Heart left ventricle (tissue), 16 donors: ENCODE results near the gene PACS2. TPM values are rescaled to one million over a fixed set of nuclear protein-coding genes. Genes with fewer than 3 reads are reported as not detected.

Experiments
- ATAC-seq, 4 donors: fragments of 200-7000 bp; cut with Tn5 transposase; one replicate each; pipeline ENCODE4 v1.9.1; 2020 to 2022; ENCODE audit warnings: moderate library complexity in 4 of 4, mild to moderate bottlenecking in 3 of 4, moderate number of reproducible peaks in 1 of 4
- DNase-seq, 5 donors: peaks; one replicate each; pipeline ENCODE4 v3.0.0-alpha.2; 2020
- H3K27ac ChIP-seq, 12 donors: fragments of 200-600 bp; sonication (generic) in 4 of 12; one replicate each; pipeline versions ENCODE4 v1.5.0 to v1.8.0; 2016 to 2022; ENCODE audit warnings: mild to moderate bottlenecking in 2 of 12
- H3K27me3 ChIP-seq, 9 donors: fragments of 200-600 bp; sonication (generic) in 2 of 9; one replicate each; pipeline versions ENCODE4 v1.5.1 to v1.8.0; 2016 to 2022; ENCODE audit warnings: mild to moderate bottlenecking in 3 of 9
- H3K36me3 ChIP-seq, 9 donors: fragments of 200-600 bp; sonication (generic) in 2 of 9; one replicate each; pipeline versions ENCODE4 v1.5.0 to v1.8.0; 2018 to 2022; ENCODE audit warnings: mild to moderate bottlenecking in 2 of 9
- H3K4me1 ChIP-seq, 12 donors: fragments of 200-600 bp; sonication (generic) in 4 of 12; one replicate each; pipeline versions ENCODE4 v1.5.0 to v1.8.0; 2016 to 2022; ENCODE audit warnings: mild to moderate bottlenecking in 3 of 12
- H3K4me3 ChIP-seq, 12 donors: fragments of 200-600 bp; sonication (generic) in 4 of 12; one replicate each; pipeline versions ENCODE4 v1.5.0 to v1.8.0; 2017 to 2022; ENCODE audit warnings: mild to moderate bottlenecking in 9 of 12, moderate library complexity in 4 of 12
- H3K9me3 ChIP-seq, 12 donors: fragments of 200-600 bp; sonication (generic) in 4 of 12; one replicate each; pipeline versions ENCODE4 v1.5.0 to v1.8.0; 2016 to 2022; ENCODE audit warnings: mild to moderate bottlenecking in 1 of 12
- POLR2A ChIP-seq, 2 donors: fragments of 450-650 bp; IDR thresholded peaks; one replicate each; pipeline ENCODE4 v1.6.1; 2017; ENCODE audit warnings: antibody characterized with exemption in 2 of 2, mild to moderate bottlenecking in 2 of 2, moderate library complexity in 2 of 2
- WGBS, 4 donors: extraction: QIAGEN DNeasy Blood & Tissue Kit in 2 of 4; methylation state at CpG; one replicate each; pipeline versions ENCODE4 v1.1.5 to v1.1.7; 2013 to 2018; 5-methylcytosine and 5-hydroxymethylcytosine counted together
- intact Hi-C, 10 donors: fragments of 100-400 bp; cut with DNase I; formaldehyde crosslinking; loops; one replicate each; pipeline versions ENCODE4 v1.11.1 to v1.14.2; 2022
- polyA plus RNA-seq, 2 donors: library from polyadenylated mRNA; stranded (reverse); fragments of 200-250 nt; gene quantifications; one replicate each; pipeline ENCODE4 v1.2.3, GENCODE V29; 2013
- total RNA-seq, 9 donors: library from RNA; depleted of rRNA in 2 of 9; stranded (reverse); fragments of >200 nt in 2 of 9; fragmentation: NEBNext Ultra II Directional in 3 of 9; extraction: Animal tissue kit (Norgen Biotek cat#: 25700) in 3 of 9; gene quantifications; one replicate each; pipeline versions ENCODE4 v1.1.0 to v1.2.4, GENCODE V29; 2016 to 2023
- TF ChIP-seq, protein P1 (sequence below), 12 donors: fragments of 200-600 bp; sonication (generic) in 4 of 12; IDR thresholded peaks; one replicate each; pipeline versions ENCODE4 v1.5.0 to v1.8.0; 2018 to 2022; ENCODE audit warnings: antibody characterized with exemption in 12 of 12, mild to moderate bottlenecking in 5 of 12
- donor health status: ischemic (EF 13 %, LVEDD 7.1; RV severe dilation, severe dysfunction).
- donor health status: healthy with polysubstance abuse.
- donor health status: DM: no; HTN: yes; CAD: no.
- donor health status: DM: no; HTN: no; CAD: no.
- donor health status: ischemic (EF 25% LVEDD 6.9; RV normal size, moderate dysfunction).
- donor health status: ischemic (EF 25% LVEDD 5.7; RV mildly dilated, moderate dysfunction).
- donor health status: healthy.
- donor health status: DM: yes; HTN: yes; CAD: no.
- donor health status: ischemic (EF 35%, LVEDD 5.7; RV mildly dilated, moderate dysfunction).
- donor health status: nonischemic (EF 11% LVEDD 7.7; RV severe dilation, severe dysfunction).
- donor health status: DM: yes; HTN: yes; CAD: no.
- donor health status: PGD.
- donor health status: ischemic (EF 29% LVEDD 5.4; RV normal size, mild dysfunction).
- donor health status: nonischemic (EF 23%, LVEDD 6.1; RV moderate dilation, normal function).

The PACS2 gene
- total and polyA plus RNA-seq, 11 donors, result 47.3 to 90.3 (median 60.8) TPM

DNA sequence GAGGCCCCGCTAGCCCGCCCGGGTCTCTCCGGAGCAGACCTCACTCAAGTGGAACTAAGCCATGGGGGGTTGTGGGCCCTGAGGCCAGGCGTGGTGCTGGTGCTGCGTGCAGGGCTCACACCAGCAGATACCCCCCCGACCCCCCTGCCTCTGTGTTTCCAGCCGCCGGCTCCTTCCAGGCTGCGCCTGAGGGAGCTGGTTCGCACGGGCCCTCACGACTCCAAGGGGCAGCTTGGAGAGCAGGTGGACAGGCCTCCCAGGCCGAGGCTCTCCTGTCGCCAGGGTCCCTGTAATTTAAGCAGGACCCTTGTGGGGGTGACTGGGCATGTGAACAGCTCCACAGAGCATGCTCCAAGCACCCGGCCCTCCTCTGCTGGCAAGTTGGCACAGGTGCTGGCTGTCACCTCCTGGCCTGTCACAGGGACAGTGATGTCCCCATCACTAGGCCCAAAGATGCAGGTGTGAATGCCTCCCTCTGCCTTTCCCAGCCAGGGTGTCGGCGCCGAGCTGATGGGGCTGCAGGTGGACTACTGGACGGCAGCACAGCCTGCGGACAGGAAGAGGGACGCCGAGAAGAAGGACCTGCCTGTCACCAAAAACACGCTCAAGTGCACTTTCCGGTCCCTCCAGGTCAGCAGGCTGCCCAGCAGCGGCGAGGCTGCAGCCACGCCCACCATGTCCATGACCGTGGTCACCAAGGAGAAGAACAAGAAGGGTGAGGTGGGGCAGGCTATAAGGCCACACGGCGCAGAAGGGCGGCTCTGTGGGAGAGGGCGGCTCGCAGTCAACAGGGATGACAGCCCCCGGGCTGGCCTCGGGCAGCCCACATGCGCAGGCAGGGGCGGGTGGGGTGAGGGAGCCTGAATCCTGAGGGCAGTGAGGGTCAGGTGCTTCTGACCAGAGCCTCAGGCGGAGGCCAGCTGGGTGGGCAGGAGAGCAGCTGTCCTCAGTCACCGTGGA, 77.9 kb downstream of the PACS2 start:
- intact Hi-C loops, result no loop called here
- no peak for TF ChIP-seq POLR2A (IDR thresholded peaks at IDR 0.05)
- TF ChIP-seq, protein P1, sequence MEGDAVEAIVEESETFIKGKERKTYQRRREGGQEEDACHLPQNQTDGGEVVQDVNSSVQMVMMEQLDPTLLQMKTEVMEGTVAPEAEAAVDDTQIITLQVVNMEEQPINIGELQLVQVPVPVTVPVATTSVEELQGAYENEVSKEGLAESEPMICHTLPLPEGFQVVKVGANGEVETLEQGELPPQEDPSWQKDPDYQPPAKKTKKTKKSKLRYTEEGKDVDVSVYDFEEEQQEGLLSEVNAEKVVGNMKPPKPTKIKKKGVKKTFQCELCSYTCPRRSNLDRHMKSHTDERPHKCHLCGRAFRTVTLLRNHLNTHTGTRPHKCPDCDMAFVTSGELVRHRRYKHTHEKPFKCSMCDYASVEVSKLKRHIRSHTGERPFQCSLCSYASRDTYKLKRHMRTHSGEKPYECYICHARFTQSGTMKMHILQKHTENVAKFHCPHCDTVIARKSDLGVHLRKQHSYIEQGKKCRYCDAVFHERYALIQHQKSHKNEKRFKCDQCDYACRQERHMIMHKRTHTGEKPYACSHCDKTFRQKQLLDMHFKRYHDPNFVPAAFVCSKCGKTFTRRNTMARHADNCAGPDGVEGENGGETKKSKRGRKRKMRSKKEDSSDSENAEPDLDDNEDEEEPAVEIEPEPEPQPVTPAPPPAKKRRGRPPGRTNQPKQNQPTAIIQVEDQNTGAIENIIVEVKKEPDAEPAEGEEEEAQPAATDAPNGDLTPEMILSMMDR (IDR thresholded peaks at IDR 0.05), result no peak
- Histone ChIP-seq H3K27ac (no peak overlapping the region), H3K4me3 (no peak overlapping the region), H3K36me3 (peaks cover 0 to 34% (median 5%) of the 10 kb centered on the region in 9 donors), H3K4me1 (peaks cover 0 to 59% (median 3%) of the 10 kb centered on the region in 12 donors), H3K9me3 (no peaks in the 10 kb centered on the region), H3K27me3 (no peaks in the 10 kb centered on the region)
- 94 to 96% (median 95%) methylated on average over 36 to 40 of the region's 40 CpGs for WGBS, 4 donors
- DNase-seq (peak in 2 of 5 donors; percentile 22 to 64), ATAC-seq (no peak)

- ATAC-seq (no peak), DNase-seq (peak in 1 of 5 donors; percentile 19)
- peaks cover 0 to 27% (median 5%) of the 10 kb centered on the region in 9 donors for H3K36me3 ChIP-seq
- peaks cover 0 to 57% (median 8%) of the 10 kb centered on the region in 12 donors for H3K4me1 ChIP-seq
- intact Hi-C loops, result no loop called here
- TF ChIP-seq, protein P1 (IDR thresholded peaks at IDR 0.05), result no peak
- TF ChIP-seq POLR2A (IDR thresholded peaks at IDR 0.05), result no peak
- WGBS, 4 donors, result 94 to 96% (median 95%) methylated on average over 11 to 14 of the region's 14 CpGs
- no peaks in the 10 kb centered on the region for H3K9me3 ChIP-seq
- H3K27me3 ChIP-seq, result no peaks in the 10 kb centered on the region
- no peak overlapping the region for H3K4me3 ChIP-seq
- peak overlapping the region in 1 of 12 donors; percentile 69 for H3K27ac ChIP-seq
Measured at GRCh38 chr14:105393151-105393550, 78.6 kb downstream of the PACS2 start.

GRCh38 chr14:105394714-105395537, 80.4 kb downstream of the PACS2 start:
- WGBS, 4 donors, result 84 to 86% (median 85%) methylated on average over 19 to 25 of the region's 25 CpGs
- no peak for ATAC-seq

More at GRCh38 chr14:105394714-105395537, 80.4 kb downstream of the PACS2 start:
- Histone ChIP-seq H3K9me3 (no peaks in the 10 kb centered on the region), H3K36me3 (peaks cover 0 to 25% (median 5%) of the 10 kb centered on the region in 9 donors), H3K4me3 (no peak overlapping the region), H3K27ac (peak overlapping the region in 1 of 12 donors; percentile 69), H3K4me1 (peaks cover 0 to 52% (median 19%) of the 10 kb centered on the region in 12 donors), H3K27me3 (no peaks in the 10 kb centered on the region)
- DNase-seq, result peak in 3 of 5 donors; percentile 9 to 57 (median 19)
- TF ChIP-seq POLR2A (IDR thresholded peaks at IDR 0.05), result no peak
- TF ChIP-seq, protein P1 (IDR thresholded peaks at IDR 0.05), result no peak
- intact Hi-C loops, result loop anchor here in 1 of 10 donors (5.0 kb wide), 1 partner anchor 82 kb away; no protein-coding TSS in a partner anchor
